Liver (tissue), 9 donors: Measurements from ENCODE around the gene ELL. TPM values are rescaled to one million over a fixed set of nuclear protein-coding genes. Genes with fewer than 3 reads are reported as not detected.

ENCODE experiments used
- DNase-seq: peaks from one replicate; pipeline ENCODE4 v3.0.0-alpha.2; 2017; ENCODE audit warnings: low spot score
- H3K27ac ChIP-seq, 2 donors: one replicate each; pipeline ENCODE4 v1.7.0; 2013; ENCODE audit warnings: inconsistent platforms in 2 of 2, low read length in 2 of 2, control low read depth in 1 of 2, low read depth in 1 of 2, mild to moderate bottlenecking in 1 of 2
- H3K27me3 ChIP-seq, 4 donors: one replicate each; pipeline versions ENCODE4 v1.6.1 to v1.7.0; 2013; ENCODE audit warnings: low read length in 3 of 4, inconsistent platforms in 1 of 4, mild to moderate bottlenecking in 1 of 4, moderate library complexity in 1 of 4; ENCODE audit not compliant: control insufficient read depth in 4 of 4, insufficient read depth in 4 of 4
- H3K36me3 ChIP-seq, 4 donors: one replicate each; pipeline versions ENCODE4 v1.6.1 to v1.7.0; 2013; ENCODE audit warnings: low read length in 3 of 4, mild to moderate bottlenecking in 3 of 4, low read depth in 1 of 4, moderate library complexity in 1 of 4; ENCODE audit not compliant: control insufficient read depth in 4 of 4, insufficient read depth in 3 of 4
- H3K4me1 ChIP-seq, 4 donors: one replicate each; pipeline versions ENCODE4 v1.6.1 to v1.7.0; 2013; ENCODE audit warnings: low read length in 3 of 4, mild to moderate bottlenecking in 3 of 4, moderate library complexity in 1 of 4; ENCODE audit not compliant: control insufficient read depth in 4 of 4, insufficient read depth in 4 of 4
- H3K4me3 ChIP-seq, 3 donors: one replicate each; pipeline versions ENCODE4 v1.6.1 to v1.7.0; 2013; ENCODE audit warnings: low read length in 3 of 3, control low read depth in 1 of 3, low read depth in 1 of 3, mild to moderate bottlenecking in 1 of 3
- H3K9ac ChIP-seq, 2 donors: one replicate each; pipeline ENCODE4 v1.7.0; 2013; ENCODE audit warnings: low read length in 2 of 2, mild to moderate bottlenecking in 2 of 2, moderate library complexity in 2 of 2, control low read depth in 1 of 2, low read depth in 1 of 2
- H3K9me3 ChIP-seq, 4 donors: one replicate each; pipeline versions ENCODE4 v1.6.1 to v1.7.0; 2013; ENCODE audit warnings: low read length in 3 of 4; ENCODE audit not compliant: control insufficient read depth in 4 of 4
- EGR1 ChIP-seq, 2 donors: IDR thresholded peaks; 2 replicates each; pipeline ENCODE4 v1.6.1; 2016 to 2018; ENCODE audit warnings: antibody characterized with exemption in 2 of 2, low read depth in 2 of 2
- FOXA1 ChIP-seq: IDR thresholded peaks from 2 replicates; pipeline ENCODE4 v1.6.1; 2016; ENCODE audit warnings: antibody characterized with exemption
- FOXA2 ChIP-seq: IDR thresholded peaks from 2 replicates; pipeline ENCODE4 v1.6.1; 2016; ENCODE audit warnings: antibody characterized with exemption
- GABPA ChIP-seq, 2 donors: IDR thresholded peaks in 1 of 2; conservative IDR thresholded peaks in 1 of 2; 2 replicates each; pipeline ENCODE4 v1.6.1; 2016; ENCODE audit warnings: antibody characterized with exemption in 2 of 2, mild to moderate bottlenecking in 1 of 2, moderate library complexity in 1 of 2
- HNF4A ChIP-seq, 2 donors: conservative IDR thresholded peaks; 2 replicates each; pipeline ENCODE4 v1.6.1; 2016; ENCODE audit warnings: antibody characterized with exemption in 2 of 2, mild to moderate bottlenecking in 2 of 2
- HNF4G ChIP-seq: IDR thresholded peaks from 2 replicates; pipeline ENCODE4 v1.6.1; 2016; ENCODE audit warnings: antibody characterized with exemption
- JUND ChIP-seq, 2 donors: IDR thresholded peaks; 2 replicates each; pipeline ENCODE4 v1.6.1; 2016; ENCODE audit warnings: antibody characterized with exemption in 2 of 2
- RAD21 ChIP-seq, 2 donors: IDR thresholded peaks; 2 replicates each; pipeline ENCODE4 v1.6.1; 2016; ENCODE audit warnings: antibody characterized with exemption in 2 of 2, mild to moderate bottlenecking in 2 of 2
- RXRA ChIP-seq, 2 donors: IDR thresholded peaks; 2 replicates each; pipeline ENCODE4 v1.6.1; 2017 to 2018; ENCODE audit warnings: antibody characterized with exemption in 2 of 2, mild to moderate bottlenecking in 1 of 2
- SP1 ChIP-seq: IDR thresholded peaks from 2 replicates; pipeline ENCODE4 v1.6.1; 2018; ENCODE audit warnings: antibody characterized with exemption, mild to moderate bottlenecking
- TAF1 ChIP-seq: conservative IDR thresholded peaks from 2 replicates; pipeline ENCODE4 v1.6.1; 2016; ENCODE audit warnings: antibody characterized with exemption, mild to moderate bottlenecking
- YY1 ChIP-seq: IDR thresholded peaks from 2 replicates; pipeline ENCODE4 v1.6.1; 2016; ENCODE audit warnings: antibody characterized with exemption, mild to moderate bottlenecking
- WGBS: extraction: QIAGEN DNeasy Blood & Tissue Kit; methylation state at CpG from one replicate; pipeline ENCODE4 v1.1.7; 2013; 5-methylcytosine and 5-hydroxymethylcytosine counted together
- polyA plus RNA-seq, 2 donors: library from polyadenylated mRNA; stranded (reverse) in 1 of 2; unstranded in 1 of 2; fragments of 200-250 nt in 1 of 2; fragments of >200 nt in 1 of 2; fragmentation: Nextera tagmentation in 1 of 2; extraction: Ambion mirVana in 1 of 2; gene quantifications; one replicate each; pipeline versions ENCODE4 v1.2.1 to v1.2.3, GENCODE V29; 2013 to 2015
- total RNA-seq, 2 donors: library from RNA; depleted of rRNA; stranded (reverse); fragments of >200 nt; gene quantifications; one replicate each; pipeline ENCODE4 v1.2.3, GENCODE V29; 2014
- TF ChIP-seq, protein P1 (sequence below): IDR thresholded peaks from 2 replicates; pipeline ENCODE4 v1.6.1; 2016; ENCODE audit warnings: antibody characterized with exemption
- TF ChIP-seq, protein P2 (sequence below): fragments of 150-350 bp; IDR thresholded peaks from 2 replicates; pipeline ENCODE4 v1.5.1; 2017; ENCODE audit warnings: improper control_type of control experiment, low read depth, low read length; ENCODE audit not compliant: missing input control
- TF ChIP-seq, protein P3 (sequence below): IDR thresholded peaks from 2 replicates; pipeline ENCODE4 v1.6.1; 2016; ENCODE audit warnings: antibody characterized with exemption
- TF ChIP-seq, protein P4 (sequence below): IDR thresholded peaks from 2 replicates; pipeline ENCODE4 v1.6.1; 2016; ENCODE audit warnings: antibody characterized with exemption
- donor health status: healthy.
- donor health status: healthy.
- donor health status: healthy.
- donor health status: healthy.
- donor health status: healthy.

The ELL gene
- total and polyA plus RNA-seq, 4 donors: 4.5 to 10.5 (median 6.6) TPM

DNA sequence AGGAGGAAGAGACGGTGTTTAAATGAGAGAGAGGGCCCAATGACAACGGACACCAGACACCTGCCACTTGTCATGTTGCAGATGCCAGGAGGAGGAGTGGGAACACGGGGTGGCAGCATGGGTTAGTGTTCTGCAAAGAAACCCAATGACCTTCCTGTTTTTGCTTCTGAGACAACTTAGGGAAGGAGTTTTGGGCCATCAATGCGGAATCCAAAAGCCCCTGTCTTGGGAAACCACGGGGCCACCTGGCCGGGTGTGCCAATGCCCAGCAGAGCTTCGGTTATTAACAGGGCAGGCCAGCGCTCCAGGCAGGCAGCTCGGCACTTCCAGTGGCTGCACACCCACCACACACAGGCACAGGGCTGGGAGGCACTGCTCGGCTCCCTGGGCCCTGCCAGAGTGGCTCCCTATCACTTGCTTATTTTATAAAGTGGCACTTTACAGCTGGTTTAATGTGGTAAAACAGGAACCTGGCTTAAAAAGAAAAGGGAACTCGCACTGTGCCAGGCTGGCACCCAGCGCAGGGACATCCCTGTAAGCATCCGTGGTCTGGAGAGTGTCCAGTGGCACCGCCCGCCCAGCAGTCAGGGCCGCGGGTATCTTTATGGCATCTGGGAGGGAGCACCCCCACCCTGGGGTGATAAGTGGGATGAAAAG is 19.1 kb downstream of the ELL start:
- Histone ChIP-seq H3K9ac (no peak overlapping the region), H3K36me3 (no peaks in the 10 kb centered on the region), H3K27ac (peak overlapping the region; percentile 53 to 81), H3K4me1 (peaks cover 58 to 88% (median 85%) of the 10 kb centered on the region in 4 donors), H3K27me3 (no peaks in the 10 kb centered on the region), H3K4me3 (no peak overlapping the region), H3K9me3 (no peaks in the 10 kb centered on the region)
- TF ChIP-seq GABPA (IDR thresholded peaks at IDR 0.05 in 1 of 2, conservative IDR thresholded peaks at IDR 0.05 in 1 of 2) (no peak), HNF4A (conservative IDR thresholded peaks at IDR 0.05) (no peak), HNF4G (no peak), RXRA (IDR thresholded peaks at IDR 0.05) (no peak)
- TF ChIP-seq, protein P1, sequence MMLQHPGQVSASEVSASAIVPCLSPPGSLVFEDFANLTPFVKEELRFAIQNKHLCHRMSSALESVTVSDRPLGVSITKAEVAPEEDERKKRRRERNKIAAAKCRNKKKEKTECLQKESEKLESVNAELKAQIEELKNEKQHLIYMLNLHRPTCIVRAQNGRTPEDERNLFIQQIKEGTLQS: no peak
- DNase-seq: no peak
- whole genome bisulfite sequencing: 60% methylated on average over 17 of the region's 17 CpGs

DNA sequence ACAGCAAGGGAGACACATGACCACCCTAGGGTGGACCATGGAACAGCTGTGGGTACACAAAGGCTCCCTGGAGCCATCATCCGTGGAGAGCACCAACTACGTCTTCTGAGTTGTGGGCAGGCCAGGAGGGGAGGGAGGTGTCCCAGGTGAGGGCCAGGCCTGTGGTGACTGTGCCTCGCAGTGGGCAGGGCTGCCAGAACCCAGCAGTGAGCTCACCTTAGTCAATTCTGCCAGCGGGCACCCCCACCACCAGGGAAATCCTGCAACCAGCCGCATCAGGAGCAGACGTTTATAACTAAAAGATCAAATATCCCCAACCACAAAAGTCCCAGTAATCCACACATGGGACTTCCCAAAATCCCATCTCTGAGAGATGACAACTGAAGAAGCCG is 19.6 kb downstream of the ELL start:
- TF ChIP-seq YY1 (no peak), FOXA2 (no peak), RXRA (IDR thresholded peaks at IDR 0.05) (no peak), EGR1 (IDR thresholded peaks at IDR 0.05; ENCODE audit: low read depth in 2 of 2) (no peak), GABPA (IDR thresholded peaks at IDR 0.05 in 1 of 2, conservative IDR thresholded peaks at IDR 0.05 in 1 of 2) (no peak), RAD21 (IDR thresholded peaks at IDR 0.05) (no peak), TAF1 (no peak), SP1 (no peak), JUND (IDR thresholded peaks at IDR 0.05) (no peak), HNF4G (no peak), FOXA1 (no peak)
- TF ChIP-seq, protein P2, sequence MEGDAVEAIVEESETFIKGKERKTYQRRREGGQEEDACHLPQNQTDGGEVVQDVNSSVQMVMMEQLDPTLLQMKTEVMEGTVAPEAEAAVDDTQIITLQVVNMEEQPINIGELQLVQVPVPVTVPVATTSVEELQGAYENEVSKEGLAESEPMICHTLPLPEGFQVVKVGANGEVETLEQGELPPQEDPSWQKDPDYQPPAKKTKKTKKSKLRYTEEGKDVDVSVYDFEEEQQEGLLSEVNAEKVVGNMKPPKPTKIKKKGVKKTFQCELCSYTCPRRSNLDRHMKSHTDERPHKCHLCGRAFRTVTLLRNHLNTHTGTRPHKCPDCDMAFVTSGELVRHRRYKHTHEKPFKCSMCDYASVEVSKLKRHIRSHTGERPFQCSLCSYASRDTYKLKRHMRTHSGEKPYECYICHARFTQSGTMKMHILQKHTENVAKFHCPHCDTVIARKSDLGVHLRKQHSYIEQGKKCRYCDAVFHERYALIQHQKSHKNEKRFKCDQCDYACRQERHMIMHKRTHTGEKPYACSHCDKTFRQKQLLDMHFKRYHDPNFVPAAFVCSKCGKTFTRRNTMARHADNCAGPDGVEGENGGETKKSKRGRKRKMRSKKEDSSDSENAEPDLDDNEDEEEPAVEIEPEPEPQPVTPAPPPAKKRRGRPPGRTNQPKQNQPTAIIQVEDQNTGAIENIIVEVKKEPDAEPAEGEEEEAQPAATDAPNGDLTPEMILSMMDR: no peak
- TF ChIP-seq, protein P3, sequence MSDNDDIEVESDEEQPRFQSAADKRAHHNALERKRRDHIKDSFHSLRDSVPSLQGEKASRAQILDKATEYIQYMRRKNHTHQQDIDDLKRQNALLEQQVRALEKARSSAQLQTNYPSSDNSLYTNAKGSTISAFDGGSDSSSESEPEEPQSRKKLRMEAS: no peak
- TF ChIP-seq, protein P4, sequence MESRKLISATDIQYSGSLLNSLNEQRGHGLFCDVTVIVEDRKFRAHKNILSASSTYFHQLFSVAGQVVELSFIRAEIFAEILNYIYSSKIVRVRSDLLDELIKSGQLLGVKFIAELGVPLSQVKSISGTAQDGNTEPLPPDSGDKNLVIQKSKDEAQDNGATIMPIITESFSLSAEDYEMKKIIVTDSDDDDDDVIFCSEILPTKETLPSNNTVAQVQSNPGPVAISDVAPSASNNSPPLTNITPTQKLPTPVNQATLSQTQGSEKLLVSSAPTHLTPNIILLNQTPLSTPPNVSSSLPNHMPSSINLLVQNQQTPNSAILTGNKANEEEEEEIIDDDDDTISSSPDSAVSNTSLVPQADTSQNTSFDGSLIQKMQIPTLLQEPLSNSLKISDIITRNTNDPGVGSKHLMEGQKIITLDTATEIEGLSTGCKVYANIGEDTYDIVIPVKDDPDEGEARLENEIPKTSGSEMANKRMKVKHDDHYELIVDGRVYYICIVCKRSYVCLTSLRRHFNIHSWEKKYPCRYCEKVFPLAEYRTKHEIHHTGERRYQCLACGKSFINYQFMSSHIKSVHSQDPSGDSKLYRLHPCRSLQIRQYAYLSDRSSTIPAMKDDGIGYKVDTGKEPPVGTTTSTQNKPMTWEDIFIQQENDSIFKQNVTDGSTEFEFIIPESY: no peak
- 79% methylated on average over 7 of the region's 7 CpGs for WGBS
- no peak for DNase-seq
- Histone ChIP-seq H3K9ac (peak overlapping the region in 1 of 2 donors; percentile 1), H3K27ac (peak overlapping the region; percentile 77 to 81), H3K4me3 (no peak overlapping the region), H3K9me3 (no peaks in the 10 kb centered on the region), H3K4me1 (peaks cover 55 to 82% (median 81%) of the 10 kb centered on the region in 4 donors), H3K36me3 (no peaks in the 10 kb centered on the region), H3K27me3 (no peaks in the 10 kb centered on the region)
